ENCODE data around the gene ZNF24.

DNA sequence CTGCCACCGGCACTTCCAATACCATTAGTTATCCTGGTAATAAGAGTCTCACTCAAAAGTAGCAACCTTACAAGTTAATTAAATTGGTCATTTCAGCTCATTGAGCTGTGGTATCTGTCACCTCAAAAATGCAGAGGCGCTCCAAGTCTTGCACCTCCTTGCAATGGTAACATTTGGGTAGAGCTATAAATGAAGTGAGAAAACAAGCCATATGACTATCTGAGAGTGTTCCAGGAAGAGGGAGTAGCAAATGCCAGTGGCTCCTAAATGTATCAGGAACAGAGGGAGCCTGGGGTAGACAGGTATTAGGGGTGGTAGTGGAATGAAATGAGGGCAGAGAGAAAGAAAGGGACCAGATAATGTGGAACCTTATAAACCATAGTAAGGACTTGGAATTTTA lies 48.2 kb downstream of the ZNF24 start:
- TF ChIP-seq, protein P1, sequence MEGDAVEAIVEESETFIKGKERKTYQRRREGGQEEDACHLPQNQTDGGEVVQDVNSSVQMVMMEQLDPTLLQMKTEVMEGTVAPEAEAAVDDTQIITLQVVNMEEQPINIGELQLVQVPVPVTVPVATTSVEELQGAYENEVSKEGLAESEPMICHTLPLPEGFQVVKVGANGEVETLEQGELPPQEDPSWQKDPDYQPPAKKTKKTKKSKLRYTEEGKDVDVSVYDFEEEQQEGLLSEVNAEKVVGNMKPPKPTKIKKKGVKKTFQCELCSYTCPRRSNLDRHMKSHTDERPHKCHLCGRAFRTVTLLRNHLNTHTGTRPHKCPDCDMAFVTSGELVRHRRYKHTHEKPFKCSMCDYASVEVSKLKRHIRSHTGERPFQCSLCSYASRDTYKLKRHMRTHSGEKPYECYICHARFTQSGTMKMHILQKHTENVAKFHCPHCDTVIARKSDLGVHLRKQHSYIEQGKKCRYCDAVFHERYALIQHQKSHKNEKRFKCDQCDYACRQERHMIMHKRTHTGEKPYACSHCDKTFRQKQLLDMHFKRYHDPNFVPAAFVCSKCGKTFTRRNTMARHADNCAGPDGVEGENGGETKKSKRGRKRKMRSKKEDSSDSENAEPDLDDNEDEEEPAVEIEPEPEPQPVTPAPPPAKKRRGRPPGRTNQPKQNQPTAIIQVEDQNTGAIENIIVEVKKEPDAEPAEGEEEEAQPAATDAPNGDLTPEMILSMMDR (IDR thresholded peaks at IDR 0.05), result no peak
- TF ChIP-seq ESRRA (CRISPR knock-in tag; IDR thresholded peaks at IDR 0.05; ENCODE audit: borderline replicate concordance) (no peak), NR1H2 (CRISPR knock-in tag; IDR thresholded peaks at IDR 0.05) (no peak), SP1 (CRISPR knock-in tag; conservative IDR thresholded peaks at IDR 0.05) (no peak), CREM (CRISPR knock-in tag; IDR thresholded peaks at IDR 0.05) (no peak), JAZF1 (CRISPR knock-in tag; IDR thresholded peaks at IDR 0.05) (no peak), FOXK1 (CRISPR knock-in tag; IDR thresholded peaks at IDR 0.05) (no peak), TCF7 (CRISPR knock-in tag; IDR thresholded peaks at IDR 0.05; ENCODE audit: low read depth) (no peak), KAT7 (CRISPR knock-in tag; IDR thresholded peaks at IDR 0.05; ENCODE audit: borderline replicate concordance) (no peak), NFYB (CRISPR knock-in tag; conservative IDR thresholded peaks at IDR 0.05; ENCODE audit: low read depth) (no peak)
- TF ChIP-seq, protein P2, sequence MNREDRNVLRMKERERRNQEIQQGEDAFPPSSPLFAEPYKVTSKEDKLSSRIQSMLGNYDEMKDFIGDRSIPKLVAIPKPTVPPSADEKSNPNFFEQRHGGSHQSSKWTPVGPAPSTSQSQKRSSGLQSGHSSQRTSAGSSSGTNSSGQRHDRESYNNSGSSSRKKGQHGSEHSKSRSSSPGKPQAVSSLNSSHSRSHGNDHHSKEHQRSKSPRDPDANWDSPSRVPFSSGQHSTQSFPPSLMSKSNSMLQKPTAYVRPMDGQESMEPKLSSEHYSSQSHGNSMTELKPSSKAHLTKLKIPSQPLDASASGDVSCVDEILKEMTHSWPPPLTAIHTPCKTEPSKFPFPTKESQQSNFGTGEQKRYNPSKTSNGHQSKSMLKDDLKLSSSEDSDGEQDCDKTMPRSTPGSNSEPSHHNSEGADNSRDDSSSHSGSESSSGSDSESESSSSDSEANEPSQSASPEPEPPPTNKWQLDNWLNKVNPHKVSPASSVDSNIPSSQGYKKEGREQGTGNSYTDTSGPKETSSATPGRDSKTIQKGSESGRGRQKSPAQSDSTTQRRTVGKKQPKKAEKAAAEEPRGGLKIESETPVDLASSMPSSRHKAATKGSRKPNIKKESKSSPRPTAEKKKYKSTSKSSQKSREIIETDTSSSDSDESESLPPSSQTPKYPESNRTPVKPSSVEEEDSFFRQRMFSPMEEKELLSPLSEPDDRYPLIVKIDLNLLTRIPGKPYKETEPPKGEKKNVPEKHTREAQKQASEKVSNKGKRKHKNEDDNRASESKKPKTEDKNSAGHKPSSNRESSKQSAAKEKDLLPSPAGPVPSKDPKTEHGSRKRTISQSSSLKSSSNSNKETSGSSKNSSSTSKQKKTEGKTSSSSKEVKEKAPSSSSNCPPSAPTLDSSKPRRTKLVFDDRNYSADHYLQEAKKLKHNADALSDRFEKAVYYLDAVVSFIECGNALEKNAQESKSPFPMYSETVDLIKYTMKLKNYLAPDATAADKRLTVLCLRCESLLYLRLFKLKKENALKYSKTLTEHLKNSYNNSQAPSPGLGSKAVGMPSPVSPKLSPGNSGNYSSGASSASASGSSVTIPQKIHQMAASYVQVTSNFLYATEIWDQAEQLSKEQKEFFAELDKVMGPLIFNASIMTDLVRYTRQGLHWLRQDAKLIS (CRISPR knock-in tag; IDR thresholded peaks at IDR 0.05; ENCODE audit: borderline replicate concordance), result no peak
- TF ChIP-seq, protein P3, sequence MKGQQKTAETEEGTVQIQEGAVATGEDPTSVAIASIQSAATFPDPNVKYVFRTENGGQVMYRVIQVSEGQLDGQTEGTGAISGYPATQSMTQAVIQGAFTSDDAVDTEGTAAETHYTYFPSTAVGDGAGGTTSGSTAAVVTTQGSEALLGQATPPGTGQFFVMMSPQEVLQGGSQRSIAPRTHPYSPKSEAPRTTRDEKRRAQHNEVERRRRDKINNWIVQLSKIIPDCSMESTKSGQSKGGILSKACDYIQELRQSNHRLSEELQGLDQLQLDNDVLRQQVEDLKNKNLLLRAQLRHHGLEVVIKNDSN (CRISPR knock-in tag; IDR thresholded peaks at IDR 0.05), result no peak
- TF ChIP-seq, protein P4, sequence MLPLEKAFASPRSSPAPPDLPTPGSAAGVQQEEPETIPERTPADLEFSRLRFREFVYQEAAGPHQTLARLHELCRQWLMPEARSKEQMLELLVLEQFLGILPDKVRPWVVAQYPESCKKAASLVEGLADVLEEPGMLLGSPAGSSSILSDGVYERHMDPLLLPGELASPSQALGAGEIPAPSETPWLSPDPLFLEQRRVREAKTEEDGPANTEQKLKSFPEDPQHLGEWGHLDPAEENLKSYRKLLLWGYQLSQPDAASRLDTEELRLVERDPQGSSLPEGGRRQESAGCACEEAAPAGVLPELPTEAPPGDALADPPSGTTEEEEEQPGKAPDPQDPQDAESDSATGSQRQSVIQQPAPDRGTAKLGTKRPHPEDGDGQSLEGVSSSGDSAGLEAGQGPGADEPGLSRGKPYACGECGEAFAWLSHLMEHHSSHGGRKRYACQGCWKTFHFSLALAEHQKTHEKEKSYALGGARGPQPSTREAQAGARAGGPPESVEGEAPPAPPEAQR (CRISPR knock-in tag; IDR thresholded peaks at IDR 0.05), result no peak
- TF ChIP-seq, protein P5, sequence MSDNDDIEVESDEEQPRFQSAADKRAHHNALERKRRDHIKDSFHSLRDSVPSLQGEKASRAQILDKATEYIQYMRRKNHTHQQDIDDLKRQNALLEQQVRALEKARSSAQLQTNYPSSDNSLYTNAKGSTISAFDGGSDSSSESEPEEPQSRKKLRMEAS (CRISPR knock-in tag; IDR thresholded peaks at IDR 0.05), result no peak

Measured in WTC11 (cell line).